Ovary (tissue), 9 donors: ENCODE data around the gene RIPOR3. TPM values are rescaled to one million over a fixed set of nuclear protein-coding genes. Genes with fewer than 3 reads are reported as not detected.

ENCODE experiments used
- DNase-seq, 5 donors: peaks; one replicate each; pipeline ENCODE4 v3.0.0-alpha.2; 2019 to 2020
- H3K27ac ChIP-seq, 2 donors: fragments of 200-600 bp; one replicate each; pipeline versions ENCODE4 v1.5.1 to v1.8.0; 2019 to 2022
- H3K27me3 ChIP-seq: fragments of 200-600 bp; one replicate; pipeline ENCODE4 v1.8.0; 2022
- H3K36me3 ChIP-seq: fragments of 200-600 bp; sonication (generic); one replicate; pipeline ENCODE4 v1.5.1; 2019
- H3K4me1 ChIP-seq: one replicate; pipeline ENCODE4 v1.8.1; 2013; ENCODE audit warnings: mild to moderate bottlenecking, moderate library complexity; ENCODE audit not compliant: insufficient read depth
- H3K4me3 ChIP-seq: fragments of 200-600 bp; sonication (generic); one replicate; pipeline ENCODE4 v1.5.1; 2017
- H3K9me3 ChIP-seq, 2 donors: fragments of 200-600 bp in 1 of 2; sonication (generic) in 1 of 2; one replicate each; pipeline versions ENCODE4 v1.5.1 to v1.8.1; 2013 to 2019; ENCODE audit warnings: mild to moderate bottlenecking in 1 of 2, moderate library complexity in 1 of 2
- EP300 ChIP-seq: sonication (generic); formaldehyde crosslinking; IDR thresholded peaks from one replicate; pipeline ENCODE4 v1.6.1; 2017; ENCODE audit warnings: antibody characterized with exemption
- POLR2A ChIP-seq: fragments of 450-650 bp; IDR thresholded peaks from one replicate; pipeline ENCODE4 v1.6.1; 2017; ENCODE audit warnings: antibody characterized with exemption, mild to moderate bottlenecking, moderate library complexity
- WGBS, 3 donors: extraction: QIAGEN DNeasy Blood & Tissue Kit in 1 of 3; methylation state at CpG; one replicate each; pipeline versions ENCODE4 v1.1.5 to v1.1.7; 2013 to 2017; 5-methylcytosine and 5-hydroxymethylcytosine counted together
- intact Hi-C, 4 donors: fragments of 100-400 bp; cut with DNase I; formaldehyde crosslinking; loops; one replicate each; pipeline versions ENCODE4 v1.11.0 to v1.15.1; 2022 to 2023
- polyA plus RNA-seq, 2 donors: library from polyadenylated mRNA; stranded (reverse); fragments of 200-250 nt in 1 of 2; fragments of 350-450 nt in 1 of 2; fragmentation: Illumina TruSeq in 1 of 2; extraction: RNeasy Lipid Tissue Mini Kit (QIAGEN cat#74804) in 1 of 2; gene quantifications; one replicate each; pipeline ENCODE4 v1.2.3, GENCODE V29; 2013 to 2014
- total RNA-seq, 7 donors: library from RNA; depleted of rRNA in 2 of 7; stranded (reverse); fragments of >200 nt in 2 of 7; fragmentation: NEBNext Ultra II Directional in 3 of 7; extraction: Animal tissue kit (Norgen Biotek cat#: 25700) in 3 of 7; gene quantifications; one replicate each; pipeline versions ENCODE4 v1.1.0 to v1.2.4, GENCODE V29; 2016 to 2023
- TF ChIP-seq, protein P1 (sequence below), 3 donors: fragments of 450-650 bp in 2 of 3; fragments of 200-600 bp in 1 of 3; IDR thresholded peaks; one replicate each; pipeline versions ENCODE4 v1.5.1 to v1.8.0; 2016 to 2022; ENCODE audit warnings: antibody characterized with exemption in 3 of 3, mild to moderate bottlenecking in 1 of 3
- donor health status: DM: no; HTN: no; CAD: no; lungs with moderate emphysema.
- donor health status: DM: no; HTN: no; CAD: no.
- donor health status: Bipolar disorder and iron deficiency.
- donor health status: DM: yes; HTN: yes; CAD: no.
- donor health status: DM: no; HTN: no; CAD: no.
- donor health status: DM: yes; HTN: yes; CAD: no.

RIPOR3 gene
- total and polyA plus RNA-seq, 9 donors: 1.3 to 22.7 (median 8.0) TPM

DNA sequence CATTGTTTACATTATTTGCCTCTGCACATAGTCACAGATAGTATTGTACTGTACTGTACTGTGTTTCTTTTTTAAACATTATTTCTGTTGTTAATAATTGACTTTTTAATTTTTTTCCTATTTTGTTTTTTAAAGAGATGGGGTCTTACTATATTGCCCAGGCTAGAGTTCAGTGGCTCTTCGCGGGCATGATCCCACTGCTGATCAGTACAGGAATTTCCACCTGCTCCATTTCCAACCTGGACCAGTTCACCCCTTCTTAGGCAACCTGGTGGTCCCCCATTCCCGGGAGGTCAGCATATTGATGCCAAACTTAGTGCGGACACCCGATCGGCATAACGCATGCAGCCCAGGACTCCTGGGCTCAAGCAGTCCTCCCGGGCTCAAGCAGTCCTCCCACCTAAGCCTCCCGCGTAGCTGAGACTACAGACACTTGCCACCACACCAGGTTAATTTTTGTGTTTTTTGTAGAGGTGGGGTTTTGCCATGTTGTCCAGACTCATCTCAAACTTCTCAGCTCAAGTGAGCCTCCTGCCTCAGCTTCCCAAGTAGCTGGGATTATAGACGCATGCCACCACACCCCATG lies 133.7 kb downstream of the RIPOR3 start:
- WGBS, 3 donors: 92 to 97% (median 95%) methylated on average over 11 of the region's 11 CpGs
- Histone ChIP-seq H3K36me3 (no peaks in the 10 kb centered on the region), H3K4me3 (no peak overlapping the region), H3K27me3 (no peaks in the 10 kb centered on the region), H3K9me3 (no peaks in the 10 kb centered on the region), H3K4me1 (peaks cover 20% of the 10 kb centered on the region), H3K27ac (no peak overlapping the region)
- no peak for DNase-seq
- TF ChIP-seq POLR2A: no peak
- no peak for TF ChIP-seq EP300
- TF ChIP-seq, protein P1, sequence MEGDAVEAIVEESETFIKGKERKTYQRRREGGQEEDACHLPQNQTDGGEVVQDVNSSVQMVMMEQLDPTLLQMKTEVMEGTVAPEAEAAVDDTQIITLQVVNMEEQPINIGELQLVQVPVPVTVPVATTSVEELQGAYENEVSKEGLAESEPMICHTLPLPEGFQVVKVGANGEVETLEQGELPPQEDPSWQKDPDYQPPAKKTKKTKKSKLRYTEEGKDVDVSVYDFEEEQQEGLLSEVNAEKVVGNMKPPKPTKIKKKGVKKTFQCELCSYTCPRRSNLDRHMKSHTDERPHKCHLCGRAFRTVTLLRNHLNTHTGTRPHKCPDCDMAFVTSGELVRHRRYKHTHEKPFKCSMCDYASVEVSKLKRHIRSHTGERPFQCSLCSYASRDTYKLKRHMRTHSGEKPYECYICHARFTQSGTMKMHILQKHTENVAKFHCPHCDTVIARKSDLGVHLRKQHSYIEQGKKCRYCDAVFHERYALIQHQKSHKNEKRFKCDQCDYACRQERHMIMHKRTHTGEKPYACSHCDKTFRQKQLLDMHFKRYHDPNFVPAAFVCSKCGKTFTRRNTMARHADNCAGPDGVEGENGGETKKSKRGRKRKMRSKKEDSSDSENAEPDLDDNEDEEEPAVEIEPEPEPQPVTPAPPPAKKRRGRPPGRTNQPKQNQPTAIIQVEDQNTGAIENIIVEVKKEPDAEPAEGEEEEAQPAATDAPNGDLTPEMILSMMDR (IDR thresholded peaks at IDR 0.05): no peak
- intact Hi-C loops: no loop called here

DNA sequence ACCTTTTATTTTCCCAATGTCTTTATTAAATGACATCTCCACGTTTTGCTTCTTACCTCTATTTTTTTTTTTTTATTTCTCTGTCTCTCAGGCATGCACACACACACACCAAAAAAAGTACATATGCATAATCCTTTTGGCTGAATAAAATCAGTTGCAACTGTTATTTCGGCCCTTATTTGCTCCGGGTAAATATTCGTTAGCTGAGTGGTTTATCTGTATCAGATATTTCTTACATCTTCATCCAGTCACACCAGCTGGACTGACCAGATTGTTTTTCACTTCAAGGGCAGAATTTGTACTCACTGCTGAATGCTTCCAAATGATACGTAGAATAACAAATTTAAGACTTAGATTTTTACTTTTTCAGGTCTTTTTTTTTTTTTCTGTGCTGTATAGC lies 135.7 kb downstream of the RIPOR3 start:
- peaks cover 8% of the 10 kb centered on the region for H3K4me1 ChIP-seq
- TF ChIP-seq, protein P1 (IDR thresholded peaks at IDR 0.05): no peak
- TF ChIP-seq POLR2A: no peak
- TF ChIP-seq EP300: no peak
- H3K9me3 ChIP-seq: no peaks in the 10 kb centered on the region
- no peak overlapping the region for H3K27ac ChIP-seq
- WGBS, 3 donors: 9 to 28% (median 27%) methylated on average over 5 of the region's 5 CpGs
- H3K4me3 ChIP-seq: no peak overlapping the region
- intact Hi-C loops: no loop called here
- no peak for DNase-seq
- H3K27me3 ChIP-seq: no peaks in the 10 kb centered on the region
- H3K36me3 ChIP-seq: no peaks in the 10 kb centered on the region

DNA sequence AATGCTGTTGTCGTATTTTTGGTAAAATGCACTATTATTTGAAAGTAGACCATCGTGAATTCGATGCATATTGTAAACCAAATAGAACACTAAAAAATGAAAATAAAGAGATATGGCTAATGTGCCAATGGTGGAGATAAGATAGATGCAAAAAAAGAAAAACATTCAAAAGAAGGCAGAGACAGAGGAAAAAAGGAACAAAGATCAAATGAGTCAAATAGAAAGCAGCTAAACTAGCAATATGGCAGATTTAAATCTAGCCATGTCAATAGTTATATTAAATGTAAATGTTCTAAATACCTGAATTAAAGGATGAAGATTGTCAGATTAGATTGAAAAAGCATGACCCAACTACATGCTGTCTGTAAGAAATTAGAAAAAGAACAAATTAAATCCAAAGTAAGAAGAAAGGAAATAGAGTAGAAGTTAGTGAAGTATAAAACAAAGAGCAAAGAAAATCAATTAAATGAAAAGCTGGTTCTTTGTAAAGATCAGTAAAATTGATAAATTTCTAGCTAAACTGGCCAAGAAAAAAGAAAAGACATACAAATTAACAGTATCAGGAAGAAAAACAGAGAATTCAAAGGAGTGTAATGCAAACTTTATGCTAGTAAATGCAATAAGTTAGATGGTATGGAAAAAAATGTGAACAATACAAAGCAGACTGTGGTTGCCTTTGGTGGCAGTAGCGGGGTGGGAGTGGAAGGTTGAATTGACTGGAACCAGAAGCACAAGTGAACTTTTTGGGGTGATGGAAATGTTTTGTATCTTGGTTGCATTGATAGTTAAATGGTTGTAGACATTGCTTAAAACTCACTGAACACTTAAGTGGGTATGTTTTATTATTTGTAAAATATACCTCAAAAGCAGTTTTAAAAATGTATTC lies 136.4 kb downstream of the RIPOR3 start:
- no peaks in the 10 kb centered on the region for H3K36me3 ChIP-seq
- no peak for DNase-seq
- H3K27ac ChIP-seq: no peak overlapping the region
- no peaks in the 10 kb centered on the region for H3K27me3 ChIP-seq
- H3K4me1 ChIP-seq: peaks cover 4% of the 10 kb centered on the region
- no peak overlapping the region for H3K4me3 ChIP-seq
- intact Hi-C loops: no loop called here
- WGBS, 3 donors: 69 to 78% (median 71%) methylated on average over 4 of the region's 4 CpGs
- no peak for TF ChIP-seq EP300
- TF ChIP-seq POLR2A: no peak
- TF ChIP-seq, protein P1 (IDR thresholded peaks at IDR 0.05): no peak
- H3K9me3 ChIP-seq: no peaks in the 10 kb centered on the region

DNA sequence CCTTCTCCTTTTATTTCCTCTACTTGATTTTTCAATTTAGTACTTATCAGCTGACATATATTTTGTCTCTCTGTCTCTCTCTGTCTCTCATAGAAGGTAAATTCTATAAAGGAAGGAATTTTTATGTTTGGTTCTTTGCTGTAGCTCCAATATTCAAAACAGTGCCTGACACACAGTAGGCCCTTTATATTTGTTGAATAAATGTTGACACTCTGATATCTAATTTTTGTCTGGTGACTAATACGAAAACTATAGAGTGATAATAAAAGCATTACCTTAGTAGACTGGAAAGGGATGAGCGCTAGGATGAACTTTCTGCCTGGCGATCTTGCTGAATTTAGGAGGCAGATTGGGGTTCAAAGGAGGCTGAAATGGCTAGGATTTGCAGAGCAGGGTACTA lies 138.4 kb downstream of the RIPOR3 start:
- TF ChIP-seq, protein P1 (IDR thresholded peaks at IDR 0.05): no peak
- no peak for TF ChIP-seq EP300
- TF ChIP-seq POLR2A: no peak
- no peak overlapping the region for H3K4me3 ChIP-seq

More for the DNA sequence above, 138.4 kb downstream of the RIPOR3 start:
- Histone ChIP-seq H3K4me1 (peaks cover 9% of the 10 kb centered on the region), H3K27me3 (no peaks in the 10 kb centered on the region), H3K27ac (no peak overlapping the region), H3K9me3 (no peaks in the 10 kb centered on the region), H3K36me3 (no peaks in the 10 kb centered on the region)
- DNase-seq: no peak
- intact Hi-C loops: no loop called here
- 93 to 98% (median 98%) methylated on average over 3 of the region's 3 CpGs for WGBS, 3 donors
